Measurements from ENCODE around the gene CACNA2D3.

CACNA2D3 gene

DNA sequence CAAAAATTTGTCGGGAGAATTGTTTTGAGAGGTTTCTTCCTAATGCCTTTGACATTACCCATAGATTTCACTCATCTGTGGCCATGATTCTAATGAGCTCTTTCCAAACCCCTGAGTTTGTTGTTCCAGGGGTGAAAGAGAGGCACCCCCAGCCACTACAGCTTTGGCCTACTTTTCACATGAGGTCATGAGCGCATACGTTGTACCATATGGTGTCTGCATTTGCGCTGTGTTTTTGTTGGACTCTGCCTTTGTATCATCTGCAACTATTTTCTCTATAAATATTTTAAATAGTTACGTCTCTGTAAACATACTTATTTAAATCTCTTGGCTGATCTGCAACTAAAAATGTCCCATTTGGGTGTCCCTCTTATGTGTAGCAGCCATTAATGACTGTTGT, 697.6 kb downstream of the CACNA2D3 start:
- peak; percentile 88 for DNase-seq

DNA sequence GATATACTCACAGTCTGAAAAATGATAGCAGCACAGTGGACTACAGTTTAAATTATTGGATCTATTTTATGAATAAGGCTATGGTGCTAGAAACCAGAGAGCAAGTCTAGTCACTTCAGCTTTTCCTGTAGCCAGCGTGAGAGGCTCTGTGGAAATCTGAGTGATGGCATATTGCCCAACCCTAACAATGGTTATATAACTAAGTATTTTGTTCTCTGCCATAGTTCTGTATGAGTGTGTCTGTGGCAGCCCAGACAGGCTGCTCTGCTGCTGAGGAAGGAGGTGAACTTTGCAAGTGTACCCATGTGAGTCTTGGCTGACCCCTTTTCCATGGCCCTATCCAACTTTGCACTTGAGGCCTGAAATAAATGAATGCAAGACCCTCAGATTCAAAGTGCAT, 699.9 kb downstream of the CACNA2D3 start:
- DNase-seq: peak; percentile 53

DNA sequence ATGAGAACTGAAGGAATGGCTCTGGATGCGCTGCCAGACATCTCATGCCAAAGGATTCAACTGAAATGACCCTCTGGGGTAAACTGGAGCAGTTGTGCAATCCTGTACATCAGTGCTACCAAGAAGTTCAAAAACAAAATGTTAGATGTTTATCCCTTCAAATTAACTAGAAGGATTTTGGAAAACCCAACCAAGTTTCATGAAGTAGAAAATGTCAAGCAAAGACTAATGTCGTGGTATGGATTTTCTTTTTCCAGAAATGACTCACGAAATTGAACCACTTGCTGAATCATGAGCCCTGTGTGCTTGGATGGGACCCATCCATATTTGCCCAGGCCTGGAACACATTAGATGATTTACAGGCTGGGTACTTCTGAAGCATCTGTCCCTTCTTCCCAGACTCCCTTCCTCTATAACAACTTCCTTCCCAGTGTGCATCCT, 703.9 kb downstream of the CACNA2D3 start:
- DNase-seq: peak; percentile 47

DNA sequence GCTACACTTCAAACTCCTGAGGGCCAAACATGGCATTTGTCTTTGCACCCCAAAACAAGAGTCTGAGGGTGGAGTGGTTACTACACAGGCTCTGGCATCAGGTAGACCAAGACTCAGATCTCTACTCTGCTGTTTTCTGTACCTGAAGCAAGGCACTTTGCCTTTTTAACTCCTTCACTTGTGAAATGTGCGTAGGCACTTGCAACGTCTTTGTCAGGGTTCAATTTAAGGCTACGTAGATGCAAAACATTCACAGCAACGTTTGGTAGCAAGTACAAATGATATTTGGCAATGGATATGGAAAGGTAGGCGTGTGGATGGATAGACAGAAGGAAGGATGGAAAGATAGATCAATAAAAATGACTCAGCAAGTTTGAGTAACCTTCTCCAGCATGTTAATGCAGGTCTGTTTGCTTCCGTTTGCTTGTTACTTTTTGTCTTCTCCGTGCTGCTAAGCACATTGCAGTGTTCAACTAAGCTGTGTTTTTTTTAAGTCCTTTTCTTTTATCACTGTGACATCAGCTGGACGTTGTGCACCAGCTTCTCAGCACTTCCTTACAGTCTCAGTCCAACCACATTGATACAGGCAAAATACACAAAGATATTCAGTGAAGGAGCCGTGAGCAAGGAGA, 704.8 kb downstream of the CACNA2D3 start:
- no peak for DNase-seq

- DNase-seq: no peak
Measured at GRCh38 chr3:54827776-54828175, 705.4 kb downstream of the CACNA2D3 start.

GRCh38 chr3:54830658-54831057, 708.3 kb downstream of the CACNA2D3 start:
- no peak for DNase-seq

DNA sequence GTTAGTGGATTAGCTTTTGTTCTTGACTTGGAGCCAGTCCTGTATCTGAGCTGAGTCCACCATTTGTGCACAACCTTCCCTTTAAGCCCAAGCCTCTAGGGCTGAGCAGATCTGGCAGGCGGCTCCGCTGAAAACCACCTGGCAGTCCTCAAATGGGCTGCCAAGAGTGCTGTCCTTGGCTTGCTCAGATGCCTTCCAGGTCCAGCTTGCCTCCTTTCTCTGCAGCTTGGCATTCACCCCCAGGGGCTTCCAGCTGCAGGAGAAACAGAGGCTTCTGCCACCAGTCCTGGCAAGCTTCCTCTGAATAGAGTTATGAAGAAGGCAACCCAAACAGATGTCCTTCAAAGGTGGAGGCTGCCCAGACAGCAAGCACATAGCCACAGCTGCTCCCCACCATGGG, 708.8 kb downstream of the CACNA2D3 start:
- DNase-seq: no peak

- no peak for DNase-seq
Measured at GRCh38 chr3:54832876-54833275, 710.5 kb downstream of the CACNA2D3 start.

DNA sequence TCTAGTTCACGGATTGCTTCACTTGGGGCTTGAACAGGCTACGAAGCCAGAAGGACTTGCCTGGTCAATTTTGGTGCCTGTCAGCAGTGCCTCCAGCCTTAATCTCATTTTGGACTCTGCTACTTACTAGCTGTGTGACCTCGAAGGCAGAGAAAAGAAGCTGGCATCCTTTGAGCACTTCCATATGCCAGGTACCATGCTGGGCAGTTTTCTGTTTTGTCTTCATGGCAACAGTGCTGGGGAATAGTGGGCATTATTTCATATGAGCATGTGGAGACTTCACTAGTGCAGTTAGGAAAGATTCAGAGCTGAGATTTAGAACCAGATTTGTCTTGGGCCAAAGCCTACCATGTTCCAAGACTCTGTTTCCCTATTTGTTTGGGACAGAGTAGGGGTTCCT, 713.3 kb downstream of the CACNA2D3 start:
- no peak for DNase-seq

GRCh38 chr3:54836871-54837270, 714.5 kb downstream of the CACNA2D3 start:
- DNase-seq: no peak

DNA sequence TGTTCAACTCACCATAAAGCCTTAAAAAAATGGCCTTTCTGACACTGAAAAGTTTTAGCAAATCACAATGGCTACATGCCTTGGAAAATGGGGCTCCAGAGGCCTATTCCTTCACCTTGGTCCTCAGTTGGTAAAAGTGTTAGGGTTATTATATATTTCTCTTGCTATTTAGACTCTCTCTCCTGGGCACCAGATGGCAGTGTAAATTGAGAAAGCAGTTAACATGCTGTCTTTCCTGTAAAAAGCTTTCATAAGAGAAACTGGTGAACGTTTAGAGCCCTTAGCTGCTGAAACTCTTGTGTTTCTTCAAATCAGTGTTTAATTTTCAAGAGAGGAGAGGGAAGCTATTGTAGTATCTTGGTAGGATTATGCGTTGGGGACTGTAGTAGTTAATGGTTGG, 715.6 kb downstream of the CACNA2D3 start:
- no peak for DNase-seq

GRCh38 chr3:54841471-54841870, 719.1 kb downstream of the CACNA2D3 start:
- no peak for DNase-seq

DNA sequence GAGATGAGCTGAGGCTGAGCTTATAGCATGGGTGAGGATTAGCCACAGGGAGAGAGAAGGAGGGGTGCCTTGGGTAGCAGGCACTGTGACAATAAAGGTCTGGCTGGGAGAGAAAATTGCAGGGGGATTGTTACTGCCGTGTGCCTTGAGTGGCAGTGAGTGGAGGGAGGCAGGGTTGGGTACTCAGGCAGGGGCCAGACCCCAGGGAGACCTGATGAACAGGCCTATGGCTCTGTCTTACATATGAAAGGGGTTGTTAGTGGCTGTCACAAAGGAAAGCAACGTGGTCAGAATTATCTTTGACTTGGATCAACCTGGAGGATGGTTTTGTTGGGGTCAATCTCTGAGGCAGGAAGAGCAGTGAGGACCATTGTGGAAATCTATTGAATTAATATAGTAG, 721.0 kb downstream of the CACNA2D3 start:
- no peak for DNase-seq

DNA sequence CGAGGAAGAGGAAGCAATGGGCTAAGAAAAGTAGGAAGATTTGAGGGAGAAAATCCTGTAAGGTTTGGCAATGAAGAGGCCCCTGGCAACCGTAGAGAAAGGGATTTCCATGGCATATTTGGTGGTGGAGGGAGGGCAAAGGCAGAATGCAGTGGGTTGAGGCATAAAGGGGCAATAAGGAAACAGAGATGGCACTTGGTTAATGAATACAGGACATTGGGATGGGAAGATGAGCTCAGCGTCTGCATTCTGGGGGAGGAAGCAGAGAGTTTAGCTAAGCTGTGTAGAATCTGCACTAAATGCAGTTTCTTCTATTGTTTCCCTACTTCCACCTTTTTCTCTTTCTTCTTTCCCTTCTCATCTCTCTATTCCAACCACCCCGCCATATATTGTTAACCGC, 721.9 kb downstream of the CACNA2D3 start:
- DNase-seq: no peak

DNA sequence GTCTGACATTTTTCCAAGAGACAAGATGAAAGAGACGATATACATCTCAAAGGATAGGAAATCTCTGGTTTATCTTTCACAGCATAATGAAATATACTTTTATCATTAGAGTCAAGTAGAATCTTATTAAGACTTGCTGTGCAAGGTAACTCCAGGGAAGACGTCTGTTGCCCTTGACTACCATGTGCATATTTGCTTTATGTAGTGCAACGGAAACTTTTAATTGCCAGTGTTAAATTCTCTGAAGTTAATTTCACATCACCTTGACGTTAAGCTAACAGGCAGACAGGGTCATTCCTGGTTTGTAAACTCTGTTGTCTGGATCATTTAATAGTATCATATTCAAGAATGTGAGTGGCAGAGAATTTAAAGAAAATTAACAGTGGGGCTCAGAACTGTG, 722.7 kb downstream of the CACNA2D3 start:
- DNase-seq: no peak

DNA sequence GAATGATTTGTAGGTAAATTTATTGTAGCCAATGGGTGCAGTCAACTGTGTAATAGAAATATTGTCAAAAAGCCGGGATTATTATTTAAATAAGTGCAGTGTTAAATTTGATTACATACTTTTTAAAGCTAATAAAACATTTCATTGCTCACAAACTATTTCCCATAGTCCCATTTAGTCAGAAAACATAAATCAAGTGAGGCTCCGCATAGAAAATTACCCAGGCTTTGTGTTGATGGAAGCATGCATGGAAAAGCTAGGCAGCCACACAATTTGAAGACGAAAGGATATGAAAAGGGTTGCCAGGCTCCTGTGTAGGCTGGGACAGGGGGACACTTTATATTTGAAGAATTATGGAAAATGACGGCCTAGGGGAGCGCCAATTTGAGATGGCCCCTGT, 723.2 kb downstream of the CACNA2D3 start:
- no peak for DNase-seq

DNA sequence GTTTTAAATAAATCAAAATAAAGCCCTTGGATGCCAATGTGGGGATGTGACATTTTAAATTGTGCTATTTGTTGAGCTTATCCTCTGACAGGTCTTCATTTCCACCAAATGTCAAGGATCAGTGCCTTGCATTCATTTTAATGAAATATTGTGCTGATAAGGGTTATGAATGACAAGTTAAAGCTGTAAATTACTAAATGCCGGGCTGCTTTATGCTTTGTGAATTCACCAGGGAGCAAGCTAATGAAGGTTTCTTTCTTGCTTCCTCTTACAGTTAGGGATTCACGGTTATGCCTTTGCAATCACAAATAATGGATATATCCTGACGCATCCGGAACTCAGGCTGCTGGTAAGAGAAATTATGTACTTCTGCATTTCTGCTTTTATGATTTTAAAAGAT, 723.8 kb downstream of the CACNA2D3 start:
- DNase-seq: no peak

DNA sequence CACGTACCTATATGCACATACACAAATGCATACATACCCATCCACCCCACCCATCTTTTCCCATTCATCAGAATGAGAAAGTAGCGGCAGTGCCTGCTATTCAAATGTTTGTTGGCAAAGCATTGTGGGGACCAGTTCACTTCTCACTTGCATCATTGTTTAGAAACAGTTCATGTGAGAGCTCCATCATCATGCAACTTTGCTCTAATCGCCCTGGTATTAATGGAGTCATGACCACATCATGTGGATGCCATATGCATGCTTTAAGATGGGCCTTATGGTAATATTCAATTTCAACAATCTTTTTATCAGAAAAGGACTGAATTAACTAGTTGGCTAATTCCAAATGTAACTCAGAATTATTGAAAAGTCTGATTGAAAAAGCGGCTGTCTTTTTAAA, 725.0 kb downstream of the CACNA2D3 start:
- no peak for DNase-seq

DNA sequence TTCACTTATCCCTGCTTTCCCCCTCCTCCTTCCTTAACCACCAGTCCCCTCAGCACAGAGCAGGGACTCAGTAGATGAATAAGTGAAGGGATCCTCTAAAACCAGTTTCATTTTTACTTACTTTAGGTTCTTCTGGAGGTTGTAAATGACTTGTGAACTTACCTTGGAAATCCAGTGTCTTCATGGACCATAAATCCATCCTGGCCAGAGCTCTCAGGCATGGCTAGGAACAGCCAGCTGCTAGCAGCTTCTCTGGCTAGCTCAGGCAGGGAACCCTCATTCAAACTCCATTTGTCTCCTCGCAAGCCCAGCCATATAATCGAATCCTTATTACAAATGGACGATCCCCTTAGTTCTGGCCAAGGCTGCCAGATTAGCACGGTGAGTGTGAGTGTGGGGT, 727.0 kb downstream of the CACNA2D3 start:
- no peak for DNase-seq

DNA sequence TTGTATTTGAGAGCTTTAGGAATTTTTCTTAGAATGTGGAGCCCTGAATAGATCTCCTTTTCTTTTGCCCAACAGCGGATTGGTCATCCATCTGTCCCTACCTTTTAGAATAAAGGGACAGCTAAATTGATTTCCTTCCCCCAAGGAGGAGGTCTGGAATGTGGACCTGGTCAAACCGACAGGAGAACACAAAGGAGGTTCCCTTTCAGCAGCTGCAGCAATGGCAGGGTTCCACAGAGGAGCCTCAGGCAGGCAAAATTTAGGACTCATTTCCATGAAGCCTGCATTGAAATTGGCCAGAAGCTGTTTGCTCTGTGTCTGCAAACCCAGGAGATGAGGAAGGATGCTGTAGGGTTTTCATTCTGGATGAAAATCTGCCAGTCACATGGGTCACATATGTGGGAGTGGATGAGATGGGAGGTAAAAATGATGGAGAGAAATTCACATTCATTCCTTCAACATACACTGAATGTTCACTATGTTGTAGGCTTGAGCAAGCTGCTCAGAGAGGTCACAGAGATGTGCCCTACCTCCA, 728.2 kb downstream of the CACNA2D3 start:
- DNase-seq: no peak

DNA sequence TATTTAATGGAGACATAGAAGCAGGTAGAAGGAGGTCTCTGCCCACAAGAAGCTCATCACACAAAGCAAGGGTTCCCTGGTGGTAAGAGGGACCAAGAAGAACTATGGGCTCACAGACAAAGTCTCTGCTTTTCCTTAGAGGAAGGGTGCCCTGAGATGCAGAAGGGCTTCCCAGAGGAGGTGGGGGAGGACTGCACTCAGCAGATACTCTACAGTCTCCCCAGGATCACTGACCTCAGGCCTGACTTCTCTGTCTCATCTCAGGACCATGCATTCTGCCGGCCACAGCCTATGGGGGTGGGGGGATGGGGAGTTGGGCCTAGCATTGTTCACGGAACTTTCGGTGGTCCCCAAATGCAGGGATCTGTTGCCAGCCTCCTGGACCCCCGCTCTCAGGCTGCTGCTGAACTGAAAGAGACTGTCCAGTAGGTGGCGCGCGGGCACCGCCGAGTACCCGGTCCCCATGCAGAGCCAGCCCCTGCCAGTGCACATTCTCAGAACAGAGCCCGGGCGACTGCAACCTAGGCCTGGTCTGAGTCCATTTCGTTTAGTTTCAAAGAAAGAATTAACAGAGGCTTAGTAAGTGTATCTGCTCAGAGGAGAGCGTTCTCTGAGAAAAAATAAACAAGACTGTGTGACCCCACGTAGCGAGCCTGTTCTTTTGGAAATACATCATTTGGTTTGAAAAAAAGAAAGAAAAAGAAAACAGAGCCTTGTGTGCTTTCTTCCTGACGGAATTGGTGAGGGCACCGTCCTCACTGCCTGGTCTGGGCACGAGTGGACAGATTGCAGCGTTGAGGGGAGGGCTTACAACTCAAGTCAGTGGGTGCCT, 731.4 kb downstream of the CACNA2D3 start:
- DNase-seq: peak; percentile 71

DNA sequence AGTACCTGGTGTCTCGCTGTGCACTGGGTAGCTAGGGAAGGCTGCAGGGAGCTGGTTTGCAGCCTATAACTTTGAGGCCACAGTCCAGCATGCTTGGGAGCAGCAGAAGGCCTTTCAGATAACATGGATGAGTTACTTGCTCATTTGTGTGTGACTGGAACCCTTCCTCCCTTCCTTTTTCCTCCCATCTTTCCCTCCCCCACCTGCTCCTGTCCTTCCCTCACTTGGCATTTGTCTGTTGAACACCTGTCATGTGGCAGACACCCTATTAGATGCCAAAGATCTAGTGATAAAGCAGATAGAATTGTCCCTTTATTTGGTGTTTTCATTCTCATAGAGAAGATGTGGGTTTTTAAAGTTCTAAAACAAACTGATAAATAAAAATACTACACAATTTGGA, 733.9 kb downstream of the CACNA2D3 start:
- DNase-seq: no peak

DNA sequence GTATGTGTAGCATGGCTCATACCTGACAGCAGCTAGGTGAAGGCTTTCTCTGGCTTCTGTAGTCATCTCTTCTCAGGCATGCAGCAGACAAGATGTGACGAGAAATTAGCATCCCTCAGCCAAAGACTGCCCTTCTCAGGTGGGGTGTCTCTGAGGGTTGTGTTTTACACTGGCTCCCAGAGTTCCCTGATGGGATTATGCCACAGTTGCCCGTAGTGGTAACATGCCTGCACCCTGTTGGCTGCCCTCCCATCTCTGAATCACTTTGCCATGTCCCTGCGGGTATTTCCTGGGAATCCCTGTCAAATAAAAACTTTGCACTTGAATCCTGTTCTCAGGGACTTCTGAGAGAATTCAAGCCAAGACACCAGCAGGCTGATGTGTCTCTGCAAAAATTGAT, 735.0 kb downstream of the CACNA2D3 start:
- no peak for DNase-seq

Measured in fibroblast of skin of back (primary cell).